HCT116 (cell line): Measurements from ENCODE around the gene TMC4. TPM values are rescaled to one million over a fixed set of nuclear protein-coding genes. Genes with fewer than 3 reads are reported as not detected.
A peak's percentile ranks its signal among the peaks of the same experiment; 100 is the strongest.

ENCODE experiments used
- ATAC-seq: fragments of 200-7000 bp; cut with Tn5 transposase; 2 replicates; pipeline ENCODE4 v1.9.1; 2020; ENCODE audit warnings: mild to moderate bottlenecking, moderate library complexity
- BruUV-seq: library from RNA; stranded (reverse); fragments of 400-500 nt; replicated peaks from 2 replicates; lab custom pipeline; 2021; lab: Mats Ljungman, UMichigan
- CTCF ChIA-PET: fragments of 300-600 bp; sonication (Branson Sonifier 250); formaldehyde crosslinking; loops from one replicate; lab custom pipeline; 2021; ENCODE audit warnings: antibody characterized with exemption; lab: Charles Lee
- POLR2A ChIA-PET: fragments of 300-600, 350-600 bp; sonication (Branson Sonifier 250); formaldehyde crosslinking; loops from one replicate; lab custom pipeline; 2021; ENCODE audit warnings: antibody characterized with exemption; lab: Charles Lee
- RAD21 ChIA-PET, 2 experiments: fragments of 300-600 bp; sonication (Branson Sonifier 250); formaldehyde crosslinking; loops; one replicate each; lab custom pipeline; 2023; ENCODE audit warnings: low total read pairs in 2 of 2; ENCODE audit not compliant: uncharacterized antibody in 2 of 2, unreplicated experiment in 2 of 2, low non-redundant PET in 1 of 2; lab: Charles Lee
- DNase-seq: peaks from one replicate; pipeline ENCODE4 v3.0.0-alpha.2; 2010; ENCODE audit warnings: low read depth, low spot score
- H2AFZ ChIP-seq: fragments of 200-600 bp; shearing (Covaris generic), sonication (generic); 2 replicates; pipeline ENCODE4 v1.6.1; 2017; ENCODE audit warnings: low read depth, mixed run types, mixed read lengths, antibody characterized with exemption, low read length; ENCODE audit not compliant: poor library complexity, severe bottlenecking
- H3K27ac ChIP-seq: 2 replicates; pipeline ENCODE4 v1.5.1; 2012; ENCODE audit warnings: low read depth, low read length
- H3K27me3 ChIP-seq: fragments of 200-600 bp; sonication (generic); 2 replicates; pipeline ENCODE4 v1.6.1; 2016; ENCODE audit warnings: mixed run types, low read length, mixed read lengths; ENCODE audit not compliant: insufficient read depth
- H3K36me3 ChIP-seq, 2 experiments: fragments of 200-500 bp in 1 of 2; fragments of 200-600 bp in 1 of 2; sonication (Bioruptor generic) in 1 of 2; sonication (generic) in 1 of 2; 2 replicates each; pipeline versions ENCODE4 v1.5.1 to v1.6.1; 2014 to 2016; ENCODE audit warnings: low read length in 2 of 2, inconsistent platforms in 1 of 2, mixed read lengths in 1 of 2, mixed run types in 1 of 2; ENCODE audit not compliant: insufficient read depth in 2 of 2, control insufficient read depth in 1 of 2
- H3K4me1 ChIP-seq, 2 experiments: fragments of 200-600 bp in 1 of 2; sonication (generic) in 1 of 2; 2 replicates each; pipeline versions ENCODE4 v1.5.1 to v1.6.1; 2012 to 2017; ENCODE audit warnings: low read length in 2 of 2, inconsistent platforms in 1 of 2, mild to moderate bottlenecking in 1 of 2, mixed read lengths in 1 of 2, mixed run types in 1 of 2, moderate library complexity in 1 of 2; ENCODE audit not compliant: insufficient read depth in 2 of 2, control insufficient read depth in 1 of 2
- H3K4me2 ChIP-seq: fragments of 200-600 bp; sonication (generic); 2 replicates; pipeline ENCODE4 v1.6.1; 2017; ENCODE audit warnings: mixed run types, low read length, mixed read lengths
- H3K4me3 ChIP-seq, 2 experiments: fragments of 200-600 bp in 1 of 2; sonication (generic) in 1 of 2; replicated peaks in 1 of 2; 2 replicates each; pipeline ENCODE4 v1.5.1; 2011 to 2016; ENCODE audit warnings: low read length in 2 of 2, control low read depth in 1 of 2, low read depth in 1 of 2, mild to moderate bottlenecking in 1 of 2, mixed read lengths in 1 of 2, mixed run types in 1 of 2
- H3K79me2 ChIP-seq: fragments of 200-600 bp; sonication (generic); 2 replicates; pipeline ENCODE4 v1.6.1; 2017; ENCODE audit warnings: mild to moderate bottlenecking, mixed run types, low read length, moderate library complexity, mixed read lengths; ENCODE audit not compliant: insufficient read depth
- H3K9ac ChIP-seq: fragments of 200-600 bp; sonication (generic); 2 replicates; pipeline ENCODE4 v1.6.1; 2016; ENCODE audit warnings: low read length, mixed read lengths
- H3K9me2 ChIP-seq: fragments of 200-600 bp; sonication (generic), shearing (Covaris generic); 2 replicates; pipeline ENCODE4 v1.6.1; 2017; ENCODE audit warnings: mixed run types, mild to moderate bottlenecking, moderate library complexity; ENCODE audit not compliant: insufficient read depth
- H3K9me3 ChIP-seq, 2 experiments: fragments of 200-500 bp in 1 of 2; fragments of 200-600 bp in 1 of 2; sonication (Bioruptor generic) in 1 of 2; sonication (generic) in 1 of 2; 2 replicates each; pipeline ENCODE4 v1.6.1; 2014 to 2017; ENCODE audit warnings: low read length in 2 of 2, mixed read lengths in 2 of 2, inconsistent platforms in 1 of 2, low read depth in 1 of 2, mild to moderate bottlenecking in 1 of 2, mixed run types in 1 of 2, moderate library complexity in 1 of 2; ENCODE audit not compliant: control insufficient read depth in 1 of 2, insufficient read depth in 1 of 2
- H4K20me1 ChIP-seq: fragments of 200-600 bp; sonication (generic), shearing (Covaris generic); 2 replicates; pipeline ENCODE4 v1.6.1; 2017; ENCODE audit warnings: mixed run types, mild to moderate bottlenecking, moderate library complexity; ENCODE audit not compliant: insufficient read depth
- EZH2 ChIP-seq: fragments of 200-600 bp; sonication (generic); IDR thresholded peaks from 2 replicates; pipeline ENCODE4 v1.6.1; 2017; ENCODE audit warnings: antibody characterized with exemption, mixed run types
- EZH2phosphoT487 ChIP-seq: fragments of 200-600 bp; IDR thresholded peaks from 2 replicates; pipeline ENCODE4 v1.6.1; 2018; ENCODE audit warnings: antibody characterized with exemption, borderline replicate concordance
- POLR2A ChIP-seq: IDR thresholded peaks from 2 replicates; pipeline ENCODE4 v1.7.0; 2011; ENCODE audit warnings: borderline replicate concordance; ENCODE audit not compliant: insufficient read depth, insufficient read length; ENCODE audit errors: extremely low read depth
- REST ChIP-seq: IDR thresholded peaks from 2 replicates; pipeline ENCODE4 v1.6.1; 2012; ENCODE audit warnings: low read depth
- SRF ChIP-seq: IDR thresholded peaks from 2 replicates; pipeline ENCODE4 v1.6.1; 2012; ENCODE audit warnings: low read depth
- intact Hi-C: fragments of 100-400 bp; cut with micrococcal nuclease; formaldehyde crosslinking; loops from 2 replicates; pipeline ENCODE4 v1.10.0; 2022
- total RNA-seq: library from RNA; stranded (reverse); gene quantifications from one replicate; pipeline ENCODE4 v1.2.1, GENCODE V29; 2021; ENCODE audit not compliant: unreplicated experiment
- TF ChIP-seq, protein P1 (sequence below), 3 experiments: fragments of 200-600 bp in 1 of 3; sonication (generic) in 1 of 3; IDR thresholded peaks in 2 of 3; conservative IDR thresholded peaks in 1 of 3; 2 replicates each; pipeline ENCODE4 v1.5.1; 2012 to 2017; ENCODE audit warnings: low read depth in 2 of 3, low read length in 2 of 3, antibody characterized with exemption in 1 of 3, borderline replicate concordance in 1 of 3, control low read depth in 1 of 3, mild to moderate bottlenecking in 1 of 3, mixed read lengths in 1 of 3, mixed run types in 1 of 3, moderate library complexity in 1 of 3; ENCODE audit not compliant: insufficient read depth in 1 of 3

TMC4 gene
- total RNA-seq, 1 experiment from 2014 or later, result 60.3 TPM

DNA sequence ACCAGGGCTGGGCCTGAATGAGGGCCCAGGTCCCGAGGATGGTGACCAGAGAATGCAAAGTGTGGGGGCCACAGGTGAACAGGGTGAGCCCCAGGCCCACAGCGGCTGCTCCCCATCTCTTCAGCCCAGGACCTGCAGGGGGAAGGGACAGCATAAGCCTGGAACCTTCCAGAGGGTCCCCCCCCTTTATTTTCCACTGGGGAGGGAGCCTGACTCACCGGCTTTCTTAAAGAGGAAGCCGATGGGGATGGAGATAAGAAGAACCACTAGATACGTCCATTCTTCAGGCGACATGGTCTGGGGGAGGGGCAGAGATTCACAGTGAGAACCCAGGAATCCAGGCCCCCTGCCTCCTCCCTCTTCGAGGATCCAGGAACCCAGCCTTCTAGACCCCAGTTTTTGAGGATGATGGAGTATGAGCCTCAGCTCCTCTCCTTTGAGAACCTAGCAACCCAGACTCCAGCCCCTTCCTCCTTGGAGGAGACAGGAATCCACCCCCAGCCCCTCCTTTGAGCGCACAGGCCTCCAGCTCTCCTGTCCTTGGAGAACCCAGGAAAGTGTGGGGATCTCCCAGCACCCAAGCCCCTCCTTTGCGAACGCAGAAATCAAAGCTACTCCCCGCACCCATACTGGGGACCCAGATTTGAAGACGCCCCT is 15.4 kb upstream of the TMC4 start (continued):
- TF ChIP-seq, protein P1, sequence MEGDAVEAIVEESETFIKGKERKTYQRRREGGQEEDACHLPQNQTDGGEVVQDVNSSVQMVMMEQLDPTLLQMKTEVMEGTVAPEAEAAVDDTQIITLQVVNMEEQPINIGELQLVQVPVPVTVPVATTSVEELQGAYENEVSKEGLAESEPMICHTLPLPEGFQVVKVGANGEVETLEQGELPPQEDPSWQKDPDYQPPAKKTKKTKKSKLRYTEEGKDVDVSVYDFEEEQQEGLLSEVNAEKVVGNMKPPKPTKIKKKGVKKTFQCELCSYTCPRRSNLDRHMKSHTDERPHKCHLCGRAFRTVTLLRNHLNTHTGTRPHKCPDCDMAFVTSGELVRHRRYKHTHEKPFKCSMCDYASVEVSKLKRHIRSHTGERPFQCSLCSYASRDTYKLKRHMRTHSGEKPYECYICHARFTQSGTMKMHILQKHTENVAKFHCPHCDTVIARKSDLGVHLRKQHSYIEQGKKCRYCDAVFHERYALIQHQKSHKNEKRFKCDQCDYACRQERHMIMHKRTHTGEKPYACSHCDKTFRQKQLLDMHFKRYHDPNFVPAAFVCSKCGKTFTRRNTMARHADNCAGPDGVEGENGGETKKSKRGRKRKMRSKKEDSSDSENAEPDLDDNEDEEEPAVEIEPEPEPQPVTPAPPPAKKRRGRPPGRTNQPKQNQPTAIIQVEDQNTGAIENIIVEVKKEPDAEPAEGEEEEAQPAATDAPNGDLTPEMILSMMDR (IDR thresholded peaks at IDR 0.05 in 2 of 3, conservative IDR thresholded peaks at IDR 0.05 in 1 of 3; ENCODE audit: borderline replicate concordance in 1 of 3, insufficient read depth in 1 of 3, low read depth in 2 of 3, low read length in 2 of 3), result no peak
- TF ChIP-seq EZH2, result no peak
- no peak for TF ChIP-seq SRF

DNA sequence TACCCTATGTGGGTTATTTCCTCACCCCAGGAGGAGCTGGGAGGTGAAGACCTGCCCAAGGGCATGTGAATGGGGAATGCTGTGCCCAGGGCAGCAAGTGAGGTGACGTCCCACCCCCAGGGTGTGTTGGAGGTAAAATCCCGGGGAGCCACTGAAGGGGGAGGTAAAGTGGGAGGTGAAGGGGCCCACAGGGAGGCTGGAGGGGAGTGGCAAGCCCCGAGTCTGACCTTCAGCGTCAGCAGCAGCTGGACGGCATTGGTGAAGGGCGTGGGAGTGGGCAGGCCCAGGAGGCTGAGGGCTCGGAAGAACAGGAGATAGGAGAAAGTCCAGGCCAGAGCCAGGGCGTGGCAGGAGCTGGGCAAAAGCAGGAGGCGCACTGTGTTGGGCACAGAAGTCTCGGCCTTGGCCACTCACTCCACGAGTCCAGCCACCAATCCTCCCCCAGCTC is 14.0 kb upstream of the TMC4 start:
- RAD21 ChIA-PET, result no interaction called here
- DNase-seq, result no peak
- H3K4me1 ChIP-seq, result peaks cover 6 to 15% of the 10 kb centered on the region in 2 experiments
- H4K20me1 ChIP-seq, result no peaks in the 10 kb centered on the region
- H3K4me3 ChIP-seq, result no peak overlapping the region
- no TSS peak for BruUV-seq
- TF ChIP-seq REST, result no peak
- no peak for TF ChIP-seq POLR2A
- no peak for TF ChIP-seq EZH2phosphoT487
- TF ChIP-seq SRF, result no peak
- TF ChIP-seq, protein P1 (IDR thresholded peaks at IDR 0.05 in 2 of 3, conservative IDR thresholded peaks at IDR 0.05 in 1 of 3; ENCODE audit: borderline replicate concordance in 1 of 3, insufficient read depth in 1 of 3, low read depth in 2 of 3, low read length in 2 of 3), result no peak
- no peak overlapping the region for H2AFZ ChIP-seq
- CTCF ChIA-PET, result no interaction called here
- no peak overlapping the region for H3K9ac ChIP-seq
- no peaks in the 10 kb centered on the region for H3K9me2 ChIP-seq
- no peaks in the 10 kb centered on the region for H3K27me3 ChIP-seq
- intact Hi-C loops, result no loop called here
- H3K79me2 ChIP-seq, result peaks cover 24% of the 10 kb centered on the region
- H3K4me2 ChIP-seq, result no peak overlapping the region
- no peak for ATAC-seq
- peak overlapping the region; percentile 10; the same call in 1 of the 2 replicates for H3K27ac ChIP-seq
- H3K36me3 ChIP-seq, result peaks cover 3 to 16% of the 10 kb centered on the region in 2 experiments
- POLR2A ChIA-PET, result interaction anchor here (1.3 to 7.0 kb wide), 2 partner anchors 13 to 14 kb away, joined by 3 to 126 read pairs; partner anchors contain the start of gene RPS9
- no peaks in the 10 kb centered on the region for H3K9me3 ChIP-seq
